Measurements from ENCODE around the gene LIX1.

Gene LIX1

DNA sequence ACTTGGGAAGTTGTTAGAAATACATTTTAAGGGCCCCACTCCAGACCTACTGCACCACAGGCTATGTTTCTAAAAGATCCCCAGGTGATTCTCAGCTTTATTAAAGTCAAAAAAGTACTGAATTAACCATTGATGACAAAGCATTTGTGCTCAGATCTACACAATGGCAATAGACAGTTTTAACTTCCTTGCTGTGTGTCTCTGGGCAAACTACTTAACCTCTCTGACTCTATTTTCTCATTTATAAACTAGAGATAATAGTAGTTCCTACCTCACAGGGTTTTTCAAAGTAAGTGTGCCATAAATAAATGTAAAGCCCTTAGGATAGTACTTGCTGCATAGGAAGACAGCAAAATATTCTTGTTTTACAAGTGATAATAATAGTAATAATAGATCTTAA lies 66.3 kb downstream of the LIX1 start:
- DNase-seq (ENCODE audit: low spot score) (no peak), ATAC-seq (ENCODE audit: low read depth) (no peak)
- no peaks in the 10 kb centered on the region for H3K4me1 ChIP-seq (ENCODE audit: insufficient read depth, poor library complexity, severe bottlenecking)
- TF ChIP-seq, protein P1, sequence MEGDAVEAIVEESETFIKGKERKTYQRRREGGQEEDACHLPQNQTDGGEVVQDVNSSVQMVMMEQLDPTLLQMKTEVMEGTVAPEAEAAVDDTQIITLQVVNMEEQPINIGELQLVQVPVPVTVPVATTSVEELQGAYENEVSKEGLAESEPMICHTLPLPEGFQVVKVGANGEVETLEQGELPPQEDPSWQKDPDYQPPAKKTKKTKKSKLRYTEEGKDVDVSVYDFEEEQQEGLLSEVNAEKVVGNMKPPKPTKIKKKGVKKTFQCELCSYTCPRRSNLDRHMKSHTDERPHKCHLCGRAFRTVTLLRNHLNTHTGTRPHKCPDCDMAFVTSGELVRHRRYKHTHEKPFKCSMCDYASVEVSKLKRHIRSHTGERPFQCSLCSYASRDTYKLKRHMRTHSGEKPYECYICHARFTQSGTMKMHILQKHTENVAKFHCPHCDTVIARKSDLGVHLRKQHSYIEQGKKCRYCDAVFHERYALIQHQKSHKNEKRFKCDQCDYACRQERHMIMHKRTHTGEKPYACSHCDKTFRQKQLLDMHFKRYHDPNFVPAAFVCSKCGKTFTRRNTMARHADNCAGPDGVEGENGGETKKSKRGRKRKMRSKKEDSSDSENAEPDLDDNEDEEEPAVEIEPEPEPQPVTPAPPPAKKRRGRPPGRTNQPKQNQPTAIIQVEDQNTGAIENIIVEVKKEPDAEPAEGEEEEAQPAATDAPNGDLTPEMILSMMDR (IDR thresholded peaks at IDR 0.05; ENCODE audit: poor library complexity, severe bottlenecking), result no peak
- no peaks in the 10 kb centered on the region for H3K27me3 ChIP-seq (ENCODE audit: insufficient read depth, poor library complexity, severe bottlenecking)
- no peaks in the 10 kb centered on the region for H3K9me3 ChIP-seq (ENCODE audit: severe bottlenecking)
- H3K4me3 ChIP-seq (ENCODE audit: severe bottlenecking), result no peak overlapping the region
- H3K27ac ChIP-seq (ENCODE audit: poor library complexity, severe bottlenecking), result no peak overlapping the region
- no peaks in the 10 kb centered on the region for H3K36me3 ChIP-seq (ENCODE audit: low read depth)

DNA sequence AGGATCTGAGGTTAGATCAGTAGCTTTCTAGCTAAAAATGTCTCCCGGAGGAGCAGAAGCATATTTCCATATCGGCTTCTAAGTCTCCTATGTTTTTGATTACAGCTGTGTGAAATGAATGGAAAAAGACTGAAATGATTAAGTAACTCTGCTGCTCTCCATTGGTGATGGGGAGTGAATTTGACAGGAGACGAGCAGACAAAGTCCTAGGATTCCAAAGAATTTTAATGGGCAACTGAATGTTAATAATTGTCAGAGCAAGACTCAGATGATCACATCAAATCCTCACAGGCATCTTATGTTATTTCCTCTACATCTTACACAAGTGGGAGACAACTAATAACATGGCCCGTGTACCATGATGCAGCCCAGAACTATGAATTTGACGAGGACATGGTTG lies 66.8 kb downstream of the LIX1 start:
- H3K27ac ChIP-seq (ENCODE audit: poor library complexity, severe bottlenecking), result no peak overlapping the region
- H3K27me3 ChIP-seq (ENCODE audit: insufficient read depth, poor library complexity, severe bottlenecking), result no peaks in the 10 kb centered on the region
- H3K4me3 ChIP-seq (ENCODE audit: severe bottlenecking), result no peak overlapping the region
- no peak for ATAC-seq (ENCODE audit: low read depth)
- no peak for DNase-seq (ENCODE audit: low spot score)
- H3K36me3 ChIP-seq (ENCODE audit: low read depth), result no peaks in the 10 kb centered on the region
- TF ChIP-seq, protein P1 (IDR thresholded peaks at IDR 0.05; ENCODE audit: poor library complexity, severe bottlenecking), result no peak
- H3K9me3 ChIP-seq (ENCODE audit: severe bottlenecking), result no peaks in the 10 kb centered on the region
- H3K4me1 ChIP-seq (ENCODE audit: insufficient read depth, poor library complexity, severe bottlenecking), result no peaks in the 10 kb centered on the region

DNA sequence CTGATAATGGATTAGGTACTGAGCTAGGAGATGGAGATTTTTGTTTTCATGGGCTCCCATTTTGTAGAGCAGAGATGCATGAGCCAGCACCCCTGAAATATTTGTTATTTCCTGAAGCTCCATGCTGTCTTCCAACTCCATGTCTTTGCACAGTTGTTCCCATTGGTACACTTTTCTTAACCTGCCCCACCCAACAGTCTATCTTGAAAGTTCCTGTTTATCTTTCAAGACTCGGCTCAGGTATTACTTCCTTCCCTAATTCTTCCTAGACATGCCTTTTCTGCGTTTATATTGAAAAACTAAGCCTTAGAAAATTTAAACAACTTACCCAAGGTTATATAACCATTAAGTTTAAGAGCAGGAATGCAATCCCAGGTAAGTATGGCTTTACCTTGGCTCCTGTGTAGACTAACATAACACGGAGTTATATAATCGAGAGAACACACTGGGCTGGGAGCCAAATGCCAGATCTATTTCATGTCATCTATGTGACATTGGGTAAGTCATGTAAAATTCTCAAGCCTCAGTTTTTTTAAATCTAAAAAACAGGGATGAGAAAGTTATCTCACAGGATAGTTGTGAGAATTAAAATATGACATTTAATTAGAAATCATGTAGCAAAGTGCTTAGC lies 67.4 kb downstream of the LIX1 start:
- H3K9me3 ChIP-seq (ENCODE audit: severe bottlenecking), result no peaks in the 10 kb centered on the region
- ATAC-seq (ENCODE audit: low read depth) (no peak), DNase-seq (ENCODE audit: low spot score) (no peak)
- H3K4me1 ChIP-seq (ENCODE audit: insufficient read depth, poor library complexity, severe bottlenecking), result no peaks in the 10 kb centered on the region
- H3K27ac ChIP-seq (ENCODE audit: poor library complexity, severe bottlenecking), result no peak overlapping the region
- TF ChIP-seq, protein P1 (IDR thresholded peaks at IDR 0.05; ENCODE audit: poor library complexity, severe bottlenecking), result no peak
- no peaks in the 10 kb centered on the region for H3K36me3 ChIP-seq (ENCODE audit: low read depth)
- no peaks in the 10 kb centered on the region for H3K27me3 ChIP-seq (ENCODE audit: insufficient read depth, poor library complexity, severe bottlenecking)
- no peak overlapping the region for H3K4me3 ChIP-seq (ENCODE audit: severe bottlenecking)

DNA sequence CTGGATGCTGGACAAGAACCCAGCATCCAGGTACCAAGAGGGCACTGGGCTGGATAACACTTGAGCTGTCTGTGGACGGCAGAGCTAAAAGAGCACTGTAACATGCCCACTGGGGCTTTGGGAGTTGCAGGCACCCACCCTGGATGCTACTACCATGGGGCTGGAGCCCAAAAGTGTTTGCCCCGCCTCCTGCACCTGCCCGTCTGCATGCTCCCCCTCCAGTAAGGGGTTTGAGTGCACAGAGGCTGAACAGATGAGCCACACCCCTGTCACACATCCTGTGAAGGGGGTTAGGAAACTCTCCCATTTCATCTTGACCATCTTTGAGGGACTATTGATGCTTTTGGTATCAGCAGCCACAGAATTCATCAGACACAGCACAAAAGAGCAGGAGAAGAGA lies 69.0 kb downstream of the LIX1 start:
- TF ChIP-seq, protein P1 (IDR thresholded peaks at IDR 0.05; ENCODE audit: poor library complexity, severe bottlenecking), result no peak
- H3K27me3 ChIP-seq (ENCODE audit: insufficient read depth, poor library complexity, severe bottlenecking), result no peaks in the 10 kb centered on the region
- H3K4me1 ChIP-seq (ENCODE audit: insufficient read depth, poor library complexity, severe bottlenecking), result no peaks in the 10 kb centered on the region
- no peak overlapping the region for H3K27ac ChIP-seq (ENCODE audit: poor library complexity, severe bottlenecking)
- H3K4me3 ChIP-seq (ENCODE audit: severe bottlenecking), result no peak overlapping the region
- ATAC-seq (ENCODE audit: low read depth) (no peak), DNase-seq (ENCODE audit: low spot score) (no peak)
- no peaks in the 10 kb centered on the region for H3K36me3 ChIP-seq (ENCODE audit: low read depth)
- no peaks in the 10 kb centered on the region for H3K9me3 ChIP-seq (ENCODE audit: severe bottlenecking)

DNA sequence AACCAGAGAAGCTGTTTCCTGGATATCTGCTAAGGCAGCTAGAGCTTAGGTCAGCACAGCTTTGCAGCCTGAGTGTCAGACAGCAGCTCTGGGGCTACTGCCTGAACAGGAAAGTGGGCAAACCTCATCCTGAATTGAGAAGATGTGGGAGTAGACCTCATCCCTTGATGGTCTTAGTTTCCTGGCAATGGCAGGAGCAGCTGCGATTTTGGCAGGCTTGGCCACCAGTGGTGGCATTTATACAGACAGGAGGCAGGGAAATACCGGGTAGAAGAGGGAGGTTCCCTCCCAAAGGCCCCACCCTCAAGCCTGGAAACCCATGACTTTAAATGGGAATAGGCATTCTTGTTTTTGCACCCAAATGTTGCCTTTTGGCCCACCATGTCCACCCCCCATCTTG lies 69.7 kb downstream of the LIX1 start:
- Histone ChIP-seq H3K4me1 (ENCODE audit: insufficient read depth, poor library complexity, severe bottlenecking) (no peaks in the 10 kb centered on the region), H3K27ac (ENCODE audit: poor library complexity, severe bottlenecking) (no peak overlapping the region), H3K27me3 (ENCODE audit: insufficient read depth, poor library complexity, severe bottlenecking) (no peaks in the 10 kb centered on the region), H3K9me3 (ENCODE audit: severe bottlenecking) (no peaks in the 10 kb centered on the region), H3K4me3 (ENCODE audit: severe bottlenecking) (no peak overlapping the region), H3K36me3 (ENCODE audit: low read depth) (no peaks in the 10 kb centered on the region)
- DNase-seq (ENCODE audit: low spot score) (no peak), ATAC-seq (ENCODE audit: low read depth) (no peak)
- TF ChIP-seq, protein P1 (IDR thresholded peaks at IDR 0.05; ENCODE audit: poor library complexity, severe bottlenecking), result no peak

All from RWPE2 (cell line).